Liver (tissue), 9 donors: ENCODE measurements around the gene RNGTT. TPM values are rescaled to one million over a fixed set of nuclear protein-coding genes. Genes with fewer than 3 reads are reported as not detected.

Experiments used
- DNase-seq: peaks from one replicate; pipeline ENCODE4 v3.0.0-alpha.2; 2017; ENCODE audit warnings: low spot score
- H3K27ac ChIP-seq, 2 donors: one replicate each; pipeline ENCODE4 v1.7.0; 2013; ENCODE audit warnings: inconsistent platforms in 2 of 2, low read length in 2 of 2, control low read depth in 1 of 2, low read depth in 1 of 2, mild to moderate bottlenecking in 1 of 2
- H3K27me3 ChIP-seq, 4 donors: one replicate each; pipeline versions ENCODE4 v1.6.1 to v1.7.0; 2013; ENCODE audit warnings: low read length in 3 of 4, inconsistent platforms in 1 of 4, mild to moderate bottlenecking in 1 of 4, moderate library complexity in 1 of 4; ENCODE audit not compliant: control insufficient read depth in 4 of 4, insufficient read depth in 4 of 4
- H3K36me3 ChIP-seq, 4 donors: one replicate each; pipeline versions ENCODE4 v1.6.1 to v1.7.0; 2013; ENCODE audit warnings: low read length in 3 of 4, mild to moderate bottlenecking in 3 of 4, low read depth in 1 of 4, moderate library complexity in 1 of 4; ENCODE audit not compliant: control insufficient read depth in 4 of 4, insufficient read depth in 3 of 4
- H3K4me1 ChIP-seq, 4 donors: one replicate each; pipeline versions ENCODE4 v1.6.1 to v1.7.0; 2013; ENCODE audit warnings: low read length in 3 of 4, mild to moderate bottlenecking in 3 of 4, moderate library complexity in 1 of 4; ENCODE audit not compliant: control insufficient read depth in 4 of 4, insufficient read depth in 4 of 4
- H3K4me3 ChIP-seq, 3 donors: one replicate each; pipeline versions ENCODE4 v1.6.1 to v1.7.0; 2013; ENCODE audit warnings: low read length in 3 of 3, control low read depth in 1 of 3, low read depth in 1 of 3, mild to moderate bottlenecking in 1 of 3
- H3K9ac ChIP-seq, 2 donors: one replicate each; pipeline ENCODE4 v1.7.0; 2013; ENCODE audit warnings: low read length in 2 of 2, mild to moderate bottlenecking in 2 of 2, moderate library complexity in 2 of 2, control low read depth in 1 of 2, low read depth in 1 of 2
- H3K9me3 ChIP-seq, 4 donors: one replicate each; pipeline versions ENCODE4 v1.6.1 to v1.7.0; 2013; ENCODE audit warnings: low read length in 3 of 4; ENCODE audit not compliant: control insufficient read depth in 4 of 4
- CTCF ChIP-seq: fragments of 150-350 bp; IDR thresholded peaks from 2 replicates; pipeline ENCODE4 v1.5.1; 2017; ENCODE audit warnings: improper control_type of control experiment, low read depth, low read length; ENCODE audit not compliant: missing input control
- EGR1 ChIP-seq, 2 donors: IDR thresholded peaks; 2 replicates each; pipeline ENCODE4 v1.6.1; 2016 to 2018; ENCODE audit warnings: antibody characterized with exemption in 2 of 2, low read depth in 2 of 2
- FOXA2 ChIP-seq: IDR thresholded peaks from 2 replicates; pipeline ENCODE4 v1.6.1; 2016; ENCODE audit warnings: antibody characterized with exemption
- HNF4G ChIP-seq: IDR thresholded peaks from 2 replicates; pipeline ENCODE4 v1.6.1; 2016; ENCODE audit warnings: antibody characterized with exemption
- JUND ChIP-seq, 2 donors: IDR thresholded peaks; 2 replicates each; pipeline ENCODE4 v1.6.1; 2016; ENCODE audit warnings: antibody characterized with exemption in 2 of 2
- REST ChIP-seq: IDR thresholded peaks from 2 replicates; pipeline ENCODE4 v1.6.1; 2016; ENCODE audit warnings: antibody characterized with exemption, mild to moderate bottlenecking
- RXRA ChIP-seq, 2 donors: IDR thresholded peaks; 2 replicates each; pipeline ENCODE4 v1.6.1; 2017 to 2018; ENCODE audit warnings: antibody characterized with exemption in 2 of 2, mild to moderate bottlenecking in 1 of 2
- SP1 ChIP-seq: IDR thresholded peaks from 2 replicates; pipeline ENCODE4 v1.6.1; 2018; ENCODE audit warnings: antibody characterized with exemption, mild to moderate bottlenecking
- ZBTB33 ChIP-seq: IDR thresholded peaks from 2 replicates; pipeline ENCODE4 v1.6.1; 2016; ENCODE audit warnings: antibody characterized with exemption
- WGBS: extraction: QIAGEN DNeasy Blood & Tissue Kit; methylation state at CpG from one replicate; pipeline ENCODE4 v1.1.7; 2013; 5-methylcytosine and 5-hydroxymethylcytosine counted together
- polyA plus RNA-seq, 2 donors: library from polyadenylated mRNA; stranded (reverse) in 1 of 2; unstranded in 1 of 2; fragments of 200-250 nt in 1 of 2; fragments of >200 nt in 1 of 2; fragmentation: Nextera tagmentation in 1 of 2; extraction: Ambion mirVana in 1 of 2; gene quantifications; one replicate each; pipeline versions ENCODE4 v1.2.1 to v1.2.3, GENCODE V29; 2013 to 2015
- total RNA-seq, 2 donors: library from RNA; depleted of rRNA; stranded (reverse); fragments of >200 nt; gene quantifications; one replicate each; pipeline ENCODE4 v1.2.3, GENCODE V29; 2014
- donor health status: healthy.
- donor health status: healthy.
- donor health status: healthy.
- donor health status: healthy.
- donor health status: healthy.

Gene RNGTT
- total and polyA plus RNA-seq, 4 donors = 4.1 to 20.8 (median 7.2) TPM

GRCh38 chr6:88574651-88575050, 388.8 kb downstream of the RNGTT start:
- no peaks in the 10 kb centered on the region for H3K4me1 ChIP-seq
- no peak overlapping the region for H3K27ac ChIP-seq
- H3K4me3 ChIP-seq = no peak overlapping the region
- TF ChIP-seq JUND (IDR thresholded peaks at IDR 0.05) (no peak), REST (no peak), SP1 (no peak), RXRA (IDR thresholded peaks at IDR 0.05) (no peak), FOXA2 (no peak), EGR1 (IDR thresholded peaks at IDR 0.05; ENCODE audit: low read depth in 2 of 2) (no peak), ZBTB33 (no peak)
- peaks cover 0 to 2% (median under 1%) of the 10 kb centered on the region in 4 donors for H3K9me3 ChIP-seq
- no peaks in the 10 kb centered on the region for H3K36me3 ChIP-seq
- no peak for DNase-seq
- no peak overlapping the region for H3K9ac ChIP-seq
- no peaks in the 10 kb centered on the region for H3K27me3 ChIP-seq
- WGBS = 84% methylated on average over 5 of the region's 5 CpGs

GRCh38 chr6:88574031-88574430, 389.4 kb downstream of the RNGTT start:
- TF ChIP-seq JUND (IDR thresholded peaks at IDR 0.05) (no peak), ZBTB33 (no peak), CTCF (no peak), HNF4G (no peak)
- H3K4me3 ChIP-seq = no peak overlapping the region
- 82% methylated on average over 9 of the region's 9 CpGs for WGBS
- no peak for DNase-seq
- H3K27ac ChIP-seq = no peak overlapping the region
- H3K36me3 ChIP-seq = no peaks in the 10 kb centered on the region
- no peaks in the 10 kb centered on the region for H3K27me3 ChIP-seq
- no peak overlapping the region for H3K9ac ChIP-seq
- H3K4me1 ChIP-seq = no peaks in the 10 kb centered on the region
- H3K9me3 ChIP-seq = peaks cover 0 to 2% (median under 1%) of the 10 kb centered on the region in 4 donors
